ENCODE results near the gene MSH6. TPM values are rescaled to one million over a fixed set of nuclear protein-coding genes. Genes with fewer than 3 reads are reported as not detected.

Gene MSH6, protein sequence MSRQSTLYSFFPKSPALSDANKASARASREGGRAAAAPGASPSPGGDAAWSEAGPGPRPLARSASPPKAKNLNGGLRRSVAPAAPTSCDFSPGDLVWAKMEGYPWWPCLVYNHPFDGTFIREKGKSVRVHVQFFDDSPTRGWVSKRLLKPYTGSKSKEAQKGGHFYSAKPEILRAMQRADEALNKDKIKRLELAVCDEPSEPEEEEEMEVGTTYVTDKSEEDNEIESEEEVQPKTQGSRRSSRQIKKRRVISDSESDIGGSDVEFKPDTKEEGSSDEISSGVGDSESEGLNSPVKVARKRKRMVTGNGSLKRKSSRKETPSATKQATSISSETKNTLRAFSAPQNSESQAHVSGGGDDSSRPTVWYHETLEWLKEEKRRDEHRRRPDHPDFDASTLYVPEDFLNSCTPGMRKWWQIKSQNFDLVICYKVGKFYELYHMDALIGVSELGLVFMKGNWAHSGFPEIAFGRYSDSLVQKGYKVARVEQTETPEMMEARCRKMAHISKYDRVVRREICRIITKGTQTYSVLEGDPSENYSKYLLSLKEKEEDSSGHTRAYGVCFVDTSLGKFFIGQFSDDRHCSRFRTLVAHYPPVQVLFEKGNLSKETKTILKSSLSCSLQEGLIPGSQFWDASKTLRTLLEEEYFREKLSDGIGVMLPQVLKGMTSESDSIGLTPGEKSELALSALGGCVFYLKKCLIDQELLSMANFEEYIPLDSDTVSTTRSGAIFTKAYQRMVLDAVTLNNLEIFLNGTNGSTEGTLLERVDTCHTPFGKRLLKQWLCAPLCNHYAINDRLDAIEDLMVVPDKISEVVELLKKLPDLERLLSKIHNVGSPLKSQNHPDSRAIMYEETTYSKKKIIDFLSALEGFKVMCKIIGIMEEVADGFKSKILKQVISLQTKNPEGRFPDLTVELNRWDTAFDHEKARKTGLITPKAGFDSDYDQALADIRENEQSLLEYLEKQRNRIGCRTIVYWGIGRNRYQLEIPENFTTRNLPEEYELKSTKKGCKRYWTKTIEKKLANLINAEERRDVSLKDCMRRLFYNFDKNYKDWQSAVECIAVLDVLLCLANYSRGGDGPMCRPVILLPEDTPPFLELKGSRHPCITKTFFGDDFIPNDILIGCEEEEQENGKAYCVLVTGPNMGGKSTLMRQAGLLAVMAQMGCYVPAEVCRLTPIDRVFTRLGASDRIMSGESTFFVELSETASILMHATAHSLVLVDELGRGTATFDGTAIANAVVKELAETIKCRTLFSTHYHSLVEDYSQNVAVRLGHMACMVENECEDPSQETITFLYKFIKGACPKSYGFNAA (N-terminal part only)
- total RNA-seq = 10 to 100 TPM; 77.4 to 84.1 TPM

GRCh38 chr2:47782671-47783485, at the start of gene MSH6:
MSH6 (plus strand) TSS chr2:47783145; CDS start chr2:47783234, 89 bp downstream.
- peaks cover 14% of the 10 kb centered on the region for H3K36me3 Mint-ChIP-seq (ENCODE audit: low read depth)
- ChIA-PET POLR2A (interaction anchor here (0.5 to 3.3 kb wide), 29 partner anchors 9 to 1571 kb away, joined by 3 to 24 read pairs (median 4); partner anchors contain the start of genes FBXO11 and MSH2), CTCF (interaction anchor here (0.5 to 2.1 kb wide), 7 partner anchors 12 to 493 kb away, joined by 3 to 6 read pairs (median 4); partner anchors contain the start of gene MSH2)
- no peaks in the 10 kb centered on the region for H3K27me3 Mint-ChIP-seq
- H3K4me3 Mint-ChIP-seq = peak within 1 kb of the TSS; percentile 88
- peak; percentile 91 for DNase-seq
- no peaks in the 10 kb centered on the region for H3K9me3 Mint-ChIP-seq
- peaks cover 22% of the 10 kb centered on the region for H3K4me1 Mint-ChIP-seq
- peak within 1 kb of the TSS; percentile 85 for H3K27ac Mint-ChIP-seq

GRCh38 chr2:47735136-47735869, 47.6 kb upstream of the MSH6 start:
- DNase-seq = no peak
- Mint-ChIP-seq H3K4me1 (no peaks in the 10 kb centered on the region), H3K9me3 (no peaks in the 10 kb centered on the region), H3K4me3 (no peak overlapping the region), H3K27me3 (peaks cover 10% of the 10 kb centered on the region), H3K36me3 (ENCODE audit: low read depth) (no peaks in the 10 kb centered on the region), H3K27ac (no peak overlapping the region)
- ChIA-PET CTCF (no interaction called here), POLR2A (no interaction called here)

GRCh38 chr2:47735912-47736311, 47.0 kb upstream of the MSH6 start:
- H3K4me1 Mint-ChIP-seq = no peaks in the 10 kb centered on the region
- POLR2A ChIA-PET = no interaction called here
- CTCF ChIA-PET = no interaction called here
- peaks cover 10% of the 10 kb centered on the region for H3K27me3 Mint-ChIP-seq
- H3K36me3 Mint-ChIP-seq (ENCODE audit: low read depth) = no peaks in the 10 kb centered on the region
- no peak for DNase-seq
- H3K4me3 Mint-ChIP-seq = no peak overlapping the region
- H3K9me3 Mint-ChIP-seq = no peaks in the 10 kb centered on the region
- H3K27ac Mint-ChIP-seq = no peak overlapping the region

DNA sequence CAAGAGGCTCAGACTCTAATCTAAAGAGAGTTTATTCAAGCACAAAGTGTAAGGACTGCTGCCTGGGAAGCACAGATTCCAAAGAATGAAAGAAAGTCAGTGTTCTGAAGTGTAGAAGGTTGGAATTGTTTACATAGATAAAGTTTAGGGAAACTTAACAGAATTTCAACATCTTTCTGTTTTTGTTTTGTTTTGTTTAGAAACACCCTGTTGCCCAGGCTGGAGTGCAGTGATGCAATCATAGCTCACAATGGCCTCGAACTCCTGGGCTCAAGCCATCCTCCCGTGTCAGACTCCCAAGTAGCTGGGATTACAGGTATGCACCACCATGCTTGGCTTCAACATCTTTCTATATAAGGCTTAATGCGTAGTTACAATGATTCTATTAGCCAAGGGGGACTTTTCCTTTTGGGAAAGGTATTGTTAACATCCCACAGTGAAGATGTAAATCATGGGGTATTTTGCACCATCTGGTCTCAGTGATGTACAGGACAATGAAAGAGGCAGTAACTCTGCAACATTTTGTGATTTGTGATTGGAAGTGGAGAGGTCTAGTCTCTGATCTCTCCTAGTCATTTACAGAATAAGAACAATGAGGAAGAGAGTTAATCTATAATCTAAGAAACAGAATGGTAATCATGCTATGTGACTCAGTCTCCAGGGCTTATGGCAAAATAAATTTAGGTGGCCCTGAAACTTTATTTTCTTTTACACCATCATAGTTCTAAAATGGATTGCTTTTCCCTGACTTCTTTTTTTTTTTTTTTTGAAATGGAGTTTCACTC, 45.6 kb upstream of the MSH6 start:
- no peaks in the 10 kb centered on the region for H3K36me3 Mint-ChIP-seq (ENCODE audit: low read depth)
- peaks cover 9% of the 10 kb centered on the region for H3K4me1 Mint-ChIP-seq
- POLR2A ChIA-PET = no interaction called here
- DNase-seq = no peak
- peaks cover 10% of the 10 kb centered on the region for H3K27me3 Mint-ChIP-seq
- no peak overlapping the region for H3K27ac Mint-ChIP-seq
- H3K9me3 Mint-ChIP-seq = no peaks in the 10 kb centered on the region
- CTCF ChIA-PET = no interaction called here
- H3K4me3 Mint-ChIP-seq = no peak overlapping the region

- Mint-ChIP-seq H3K4me1 (peaks cover 10% of the 10 kb centered on the region), H3K9me3 (no peaks in the 10 kb centered on the region), H3K4me3 (no peak overlapping the region), H3K36me3 (ENCODE audit: low read depth) (no peaks in the 10 kb centered on the region), H3K27ac (no peak overlapping the region), H3K27me3 (peaks cover 10% of the 10 kb centered on the region)
- POLR2A ChIA-PET = interaction anchor here (1.3 kb wide), 1 partner anchor 45 kb away, joined by 3 read pairs; the partner anchor contains the start of gene MSH6
- CTCF ChIA-PET = no interaction called here
- no peak for DNase-seq
Measured at GRCh38 chr2:47738331-47738730, 44.6 kb upstream of the MSH6 start.

GRCh38 chr2:47741101-47741500, 41.8 kb upstream of the MSH6 start:
- no peak overlapping the region for H3K27ac Mint-ChIP-seq
- H3K4me1 Mint-ChIP-seq = peaks cover 13% of the 10 kb centered on the region
- H3K9me3 Mint-ChIP-seq = no peaks in the 10 kb centered on the region
- ChIA-PET POLR2A (interaction anchor here (1.1 kb wide), 1 partner anchor 24 kb away, joined by 3 read pairs; no protein-coding TSS in a partner anchor), CTCF (interaction anchor here (2.5 kb wide), 1 partner anchor 27 kb away, joined by 8 read pairs; no protein-coding TSS in a partner anchor)
- H3K36me3 Mint-ChIP-seq (ENCODE audit: low read depth) = no peaks in the 10 kb centered on the region
- DNase-seq = no peak
- peaks cover 8% of the 10 kb centered on the region for H3K27me3 Mint-ChIP-seq
- no peak overlapping the region for H3K4me3 Mint-ChIP-seq

DNA sequence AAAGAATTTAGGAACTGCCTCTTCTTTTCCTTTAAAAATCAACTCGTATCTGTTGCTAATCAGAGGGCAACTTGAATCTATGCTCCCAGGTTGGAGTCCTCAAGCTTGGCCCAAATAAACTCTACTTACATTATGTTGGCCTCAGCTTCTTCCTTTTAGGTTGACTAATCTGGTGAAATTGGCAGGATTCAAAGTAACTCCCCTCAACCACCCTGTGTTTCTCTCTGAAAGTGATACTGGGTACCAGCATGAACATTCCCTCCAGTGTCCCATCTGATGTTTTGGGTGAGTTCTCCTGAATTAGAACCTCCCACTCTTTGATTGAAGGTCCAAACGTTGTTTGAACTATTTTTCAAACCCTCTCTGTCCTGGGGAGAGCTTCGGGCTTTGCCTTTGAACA, 41.3 kb upstream of the MSH6 start:
- H3K4me1 Mint-ChIP-seq = peaks cover 13% of the 10 kb centered on the region
- peaks cover 8% of the 10 kb centered on the region for H3K27me3 Mint-ChIP-seq
- POLR2A ChIA-PET = interaction anchor here (1.1 kb wide), 1 partner anchor 24 kb away, joined by 3 read pairs; no protein-coding TSS in a partner anchor
- CTCF ChIA-PET = interaction anchor here (2.5 kb wide), 1 partner anchor 26 kb away, joined by 8 read pairs; no protein-coding TSS in a partner anchor
- no peaks in the 10 kb centered on the region for H3K9me3 Mint-ChIP-seq
- H3K4me3 Mint-ChIP-seq = no peak overlapping the region
- no peak for DNase-seq
- no peaks in the 10 kb centered on the region for H3K36me3 Mint-ChIP-seq (ENCODE audit: low read depth)
- H3K27ac Mint-ChIP-seq = no peak overlapping the region

DNA sequence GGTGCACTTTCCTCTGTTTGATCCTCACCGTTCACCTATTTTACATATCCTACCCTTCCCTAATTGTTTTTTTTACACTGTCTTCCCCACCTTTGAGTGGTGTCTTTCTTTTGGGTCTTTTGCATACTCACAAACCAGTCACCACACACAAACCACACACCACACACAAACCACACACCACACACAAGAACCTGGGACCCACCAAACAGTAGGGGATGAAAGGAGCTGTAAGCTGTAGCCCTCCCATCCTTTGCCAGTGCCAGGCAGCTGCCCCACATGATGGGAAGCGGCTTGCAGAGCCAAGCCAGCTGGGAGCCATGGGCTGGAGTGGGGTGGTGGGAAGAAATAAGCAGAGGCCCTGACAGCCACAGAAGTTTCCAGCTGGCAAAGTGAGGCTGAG, 38.9 kb upstream of the MSH6 start:
- Mint-ChIP-seq H3K27ac (no peak overlapping the region), H3K27me3 (peaks cover 5% of the 10 kb centered on the region), H3K36me3 (ENCODE audit: low read depth) (no peaks in the 10 kb centered on the region), H3K4me1 (peaks cover 13% of the 10 kb centered on the region), H3K4me3 (no peak overlapping the region), H3K9me3 (peaks cover 4% of the 10 kb centered on the region)
- POLR2A ChIA-PET = no interaction called here
- no peak for DNase-seq
- CTCF ChIA-PET = no interaction called here

DNA sequence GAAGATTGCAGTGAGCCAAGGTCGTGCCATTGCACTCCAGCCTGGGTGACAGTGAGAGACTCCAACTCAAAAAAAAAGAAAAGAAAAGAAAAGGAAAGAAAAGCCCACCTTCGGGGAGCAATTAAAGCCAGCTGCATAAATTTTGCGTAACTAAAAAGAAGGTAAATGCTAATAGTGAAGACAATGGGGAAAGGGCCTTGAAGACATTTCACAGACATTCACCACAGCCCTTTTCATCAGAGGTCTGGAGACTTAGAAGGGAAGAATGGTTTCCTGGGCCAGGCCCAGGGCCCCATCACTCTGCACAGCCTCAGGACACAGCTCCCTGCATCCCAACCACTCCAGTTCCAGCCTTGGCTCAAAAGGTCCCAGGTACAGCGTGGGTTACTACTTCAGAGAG, 35.1 kb upstream of the MSH6 start:
- H3K36me3 Mint-ChIP-seq (ENCODE audit: low read depth) = peaks cover 2% of the 10 kb centered on the region
- CTCF ChIA-PET = no interaction called here
- no peak overlapping the region for H3K27ac Mint-ChIP-seq
- POLR2A ChIA-PET = no interaction called here
- H3K4me1 Mint-ChIP-seq = peaks cover 16% of the 10 kb centered on the region
- no peak for DNase-seq
- peaks cover 4% of the 10 kb centered on the region for H3K9me3 Mint-ChIP-seq
- peaks cover 5% of the 10 kb centered on the region for H3K27me3 Mint-ChIP-seq
- no peak overlapping the region for H3K4me3 Mint-ChIP-seq

DNA sequence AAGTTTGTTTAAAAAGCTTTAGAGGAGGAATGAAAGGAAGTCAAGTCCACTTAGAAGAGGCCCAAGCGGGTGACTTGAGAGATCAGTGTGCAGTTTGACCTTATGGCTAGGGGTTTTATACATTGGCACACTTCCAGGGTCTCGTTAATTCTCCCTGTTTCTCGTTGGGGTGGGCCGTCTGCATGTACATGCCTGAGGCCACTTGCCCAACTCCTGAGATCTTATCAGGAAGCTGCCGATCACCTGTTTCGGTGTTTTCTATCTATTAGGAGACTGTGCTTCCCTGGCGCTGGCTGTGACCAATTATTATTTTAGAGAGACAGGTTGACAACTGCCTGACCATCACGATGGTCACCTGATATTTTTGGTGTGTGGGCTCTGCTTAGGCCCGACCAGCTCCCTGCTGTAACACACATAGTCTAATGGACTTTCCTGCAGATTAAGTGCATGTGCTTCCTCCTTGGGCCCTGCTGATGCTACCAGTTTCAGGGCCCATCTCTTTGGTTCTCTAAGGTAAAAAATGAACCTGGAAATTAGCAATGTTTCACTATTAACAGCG, 31.0 kb upstream of the MSH6 start:
- ChIA-PET CTCF (no interaction called here), POLR2A (interaction anchor here (0.6 to 1.7 kb wide), 3 partner anchors 19 to 605 kb away, joined by 3 to 10 read pairs (median 4); partner anchors contain the start of gene MSH6)
- Mint-ChIP-seq H3K4me1 (peaks cover 15% of the 10 kb centered on the region), H3K36me3 (ENCODE audit: low read depth) (peaks cover 2% of the 10 kb centered on the region), H3K9me3 (peaks cover 3% of the 10 kb centered on the region), H3K27ac (peak overlapping the region; percentile 81), H3K27me3 (no peaks in the 10 kb centered on the region), H3K4me3 (peak overlapping the region; percentile 34)
- no peak for DNase-seq
